Ovary (tissue), 9 donors: ENCODE results near the gene KRTAP5-5. TPM values are rescaled to one million over a fixed set of nuclear protein-coding genes. Genes with fewer than 3 reads are reported as not detected.
"Not testable (repeated sequence)": the region's sequence is repeated elsewhere in the genome, so short reads cannot be mapped to it uniquely, and the experiment has no call there.

Source experiments
- DNase-seq, 5 donors: peaks; one replicate each; pipeline ENCODE4 v3.0.0-alpha.2; 2019 to 2020
- H3K27ac ChIP-seq, 2 donors: fragments of 200-600 bp; one replicate each; pipeline versions ENCODE4 v1.5.1 to v1.8.0; 2019 to 2022
- H3K27me3 ChIP-seq: fragments of 200-600 bp; one replicate; pipeline ENCODE4 v1.8.0; 2022
- H3K36me3 ChIP-seq: fragments of 200-600 bp; sonication (generic); one replicate; pipeline ENCODE4 v1.5.1; 2019
- H3K4me1 ChIP-seq: one replicate; pipeline ENCODE4 v1.8.1; 2013; ENCODE audit warnings: mild to moderate bottlenecking, moderate library complexity; ENCODE audit not compliant: insufficient read depth
- H3K4me3 ChIP-seq: fragments of 200-600 bp; sonication (generic); one replicate; pipeline ENCODE4 v1.5.1; 2017
- H3K9me3 ChIP-seq, 2 donors: fragments of 200-600 bp in 1 of 2; sonication (generic) in 1 of 2; one replicate each; pipeline versions ENCODE4 v1.5.1 to v1.8.1; 2013 to 2019; ENCODE audit warnings: mild to moderate bottlenecking in 1 of 2, moderate library complexity in 1 of 2
- CTCF ChIP-seq, 3 donors: fragments of 450-650 bp in 2 of 3; fragments of 200-600 bp in 1 of 3; IDR thresholded peaks; one replicate each; pipeline versions ENCODE4 v1.5.1 to v1.8.0; 2016 to 2022; ENCODE audit warnings: antibody characterized with exemption in 3 of 3, mild to moderate bottlenecking in 1 of 3
- EP300 ChIP-seq: sonication (generic); formaldehyde crosslinking; IDR thresholded peaks from one replicate; pipeline ENCODE4 v1.6.1; 2017; ENCODE audit warnings: antibody characterized with exemption
- POLR2A ChIP-seq: fragments of 450-650 bp; IDR thresholded peaks from one replicate; pipeline ENCODE4 v1.6.1; 2017; ENCODE audit warnings: antibody characterized with exemption, mild to moderate bottlenecking, moderate library complexity
- WGBS, 3 donors: extraction: QIAGEN DNeasy Blood & Tissue Kit in 1 of 3; methylation state at CpG; one replicate each; pipeline versions ENCODE4 v1.1.5 to v1.1.7; 2013 to 2017; 5-methylcytosine and 5-hydroxymethylcytosine counted together
- intact Hi-C, 4 donors: fragments of 100-400 bp; cut with DNase I; formaldehyde crosslinking; loops; one replicate each; pipeline versions ENCODE4 v1.11.0 to v1.15.1; 2022 to 2023
- polyA plus RNA-seq, 2 donors: library from polyadenylated mRNA; stranded (reverse); fragments of 200-250 nt in 1 of 2; fragments of 350-450 nt in 1 of 2; fragmentation: Illumina TruSeq in 1 of 2; extraction: RNeasy Lipid Tissue Mini Kit (QIAGEN cat#74804) in 1 of 2; gene quantifications; one replicate each; pipeline ENCODE4 v1.2.3, GENCODE V29; 2013 to 2014
- total RNA-seq, 7 donors: library from RNA; depleted of rRNA in 2 of 7; stranded (reverse); fragments of >200 nt in 2 of 7; fragmentation: NEBNext Ultra II Directional in 3 of 7; extraction: Animal tissue kit (Norgen Biotek cat#: 25700) in 3 of 7; gene quantifications; one replicate each; pipeline versions ENCODE4 v1.1.0 to v1.2.4, GENCODE V29; 2016 to 2023
- donor health status: DM: no; HTN: no; CAD: no; lungs with moderate emphysema.
- donor health status: DM: no; HTN: no; CAD: no.
- donor health status: Bipolar disorder and iron deficiency.
- donor health status: DM: yes; HTN: yes; CAD: no.
- donor health status: DM: no; HTN: no; CAD: no.
- donor health status: DM: yes; HTN: yes; CAD: no.

Gene KRTAP5-5
- total and polyA plus RNA-seq, 9 donors: not detected

DNA sequence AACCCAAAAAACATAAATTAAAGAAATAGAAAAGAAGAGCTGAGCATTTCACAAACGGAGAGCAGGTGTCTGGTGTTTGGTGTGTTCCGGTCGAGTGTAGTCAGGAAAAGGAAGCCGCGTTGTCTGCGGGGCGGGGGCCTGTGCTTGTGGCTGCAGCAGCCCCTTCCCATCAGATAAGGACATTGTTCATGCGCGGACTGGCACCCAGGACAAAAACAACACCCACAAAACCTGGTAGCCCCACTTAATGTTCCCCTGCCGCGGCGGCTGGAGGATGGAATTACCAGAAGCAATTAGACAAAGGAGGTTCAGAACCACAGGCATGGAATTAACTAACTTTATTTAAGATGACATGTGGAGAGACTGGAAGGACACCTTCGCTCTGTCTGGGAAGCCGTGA lies 29.9 kb downstream of the KRTAP5-5 start:
- WGBS, 3 donors: 81 to 85% (median 82%) methylated on average over 14 of the region's 14 CpGs
- Histone ChIP-seq H3K36me3 (no peaks in the 10 kb centered on the region), H3K4me3 (no peak overlapping the region), H3K27ac (no peak overlapping the region), H3K27me3 (no peaks in the 10 kb centered on the region), H3K4me1 (no peaks in the 10 kb centered on the region), H3K9me3 (no peaks in the 10 kb centered on the region)
- DNase-seq: no peak
- TF ChIP-seq POLR2A: no peak
- no peak for TF ChIP-seq CTCF (IDR thresholded peaks at IDR 0.05)
- TF ChIP-seq EP300: no peak
- intact Hi-C loops: loop anchor here in 2 of 4 donors (10.0 kb wide), 2 partner anchors 175 to 495 kb away; partner anchors contain the start of genes SYT8 (in 1 of the 2) and TNNI2 (in 1 of the 2)

DNA sequence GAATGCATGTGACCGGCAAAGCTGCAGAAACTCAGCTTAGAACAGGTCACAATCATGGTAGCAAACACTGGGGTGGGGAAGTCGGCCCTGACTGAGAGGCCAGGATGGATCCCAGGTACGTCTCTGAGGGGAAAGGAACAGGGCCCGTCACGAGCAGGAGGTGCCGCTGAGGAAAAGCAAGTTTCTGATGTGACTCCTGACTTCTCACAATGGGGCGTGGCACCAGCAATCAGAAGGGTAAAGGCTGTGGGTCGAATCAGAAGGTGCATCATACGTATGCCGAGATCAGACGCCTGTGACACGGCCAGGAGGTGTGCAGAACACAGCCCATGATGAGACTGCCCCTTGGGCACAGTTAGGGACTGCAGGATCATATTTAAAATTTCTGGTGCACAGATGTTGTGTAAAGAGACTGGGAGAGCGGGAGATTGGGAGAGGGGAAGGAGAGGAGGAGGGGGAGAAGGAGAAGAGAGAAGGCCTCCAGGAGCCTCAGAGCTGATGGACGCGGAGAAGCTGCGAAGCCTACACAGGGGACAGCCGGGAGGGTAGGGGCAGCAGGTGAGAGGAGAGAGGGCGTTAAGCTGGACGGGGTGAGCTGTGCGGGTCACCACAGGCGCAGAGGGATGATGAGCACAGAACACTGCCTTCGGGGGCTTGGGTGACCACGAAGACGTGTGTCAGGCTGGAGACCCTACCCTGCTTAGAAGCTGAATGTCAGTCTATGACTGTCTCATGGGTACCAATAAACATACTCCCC lies 30.7 kb downstream of the KRTAP5-5 start:
- intact Hi-C loops: no loop called here
- H3K4me3 ChIP-seq: no peak overlapping the region
- no peaks in the 10 kb centered on the region for H3K36me3 ChIP-seq
- no peaks in the 10 kb centered on the region for H3K4me1 ChIP-seq
- TF ChIP-seq POLR2A (no peak), CTCF (IDR thresholded peaks at IDR 0.05) (no peak), EP300 (no peak)
- no peak overlapping the region for H3K27ac ChIP-seq
- WGBS, 3 donors: 82 to 88% (median 83%) methylated on average over 24 of the region's 24 CpGs
- no peaks in the 10 kb centered on the region for H3K9me3 ChIP-seq
- no peaks in the 10 kb centered on the region for H3K27me3 ChIP-seq
- no peak for DNase-seq

DNA sequence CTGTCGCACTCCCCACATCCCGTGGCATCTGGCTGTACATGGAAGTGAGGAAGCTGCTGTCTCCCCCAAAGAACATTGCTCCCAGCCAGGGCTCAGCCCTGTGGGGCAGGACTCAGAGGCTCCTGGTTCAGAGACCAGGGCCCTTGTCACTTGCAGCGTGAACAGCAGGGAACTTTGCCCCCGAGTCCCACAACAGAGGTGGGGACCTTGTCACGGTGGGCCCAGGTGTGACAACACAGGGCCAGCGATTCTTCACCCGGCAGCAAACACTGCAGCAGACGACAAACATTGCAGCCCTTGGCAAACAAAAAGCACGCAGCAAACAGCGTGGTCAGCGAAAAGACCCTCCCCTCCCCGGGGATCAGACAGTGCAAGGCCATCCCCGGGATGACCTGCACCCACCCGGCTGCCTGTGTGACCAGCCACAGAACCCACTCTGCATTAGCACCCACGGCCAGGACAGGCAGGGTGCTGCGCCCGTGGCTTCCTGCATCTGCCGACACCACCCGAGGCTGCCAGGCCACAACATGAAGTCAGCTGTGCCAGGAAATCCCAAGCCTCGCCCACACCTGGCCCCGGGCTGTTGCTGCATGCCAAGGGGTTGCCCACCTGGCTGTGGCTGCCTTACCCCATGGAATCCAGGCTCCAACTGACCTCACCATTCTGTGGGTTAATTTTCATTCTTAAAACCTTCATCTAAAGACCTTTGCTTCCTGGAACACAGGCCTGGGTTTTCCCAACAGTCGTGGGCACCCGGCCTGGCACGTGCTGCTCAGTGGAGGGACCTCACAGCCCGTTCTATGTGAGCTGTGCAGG lies 32.1 kb downstream of the KRTAP5-5 start:
- H3K4me3 ChIP-seq, intact Hi-C loops, H3K4me1 ChIP-seq, H3K9me3 ChIP-seq, H3K27me3 ChIP-seq, H3K27ac ChIP-seq, H3K36me3 ChIP-seq, DNase-seq: not testable (repeated sequence)
- 82 to 92% (median 85%) methylated on average over 13 to 21 of the region's 25 CpGs for WGBS, 3 donors

- H3K4me1 ChIP-seq, DNase-seq, H3K9me3 ChIP-seq, H3K4me3 ChIP-seq, intact Hi-C loops, H3K27me3 ChIP-seq, H3K36me3 ChIP-seq, H3K27ac ChIP-seq: not testable (repeated sequence)
- 63 to 78% (median 74%) methylated on average over 18 of the region's 18 CpGs for WGBS, 3 donors
These were observed 33.2 kb downstream of the KRTAP5-5 start for GRCh38 chr11:1662699-1663283.

DNA sequence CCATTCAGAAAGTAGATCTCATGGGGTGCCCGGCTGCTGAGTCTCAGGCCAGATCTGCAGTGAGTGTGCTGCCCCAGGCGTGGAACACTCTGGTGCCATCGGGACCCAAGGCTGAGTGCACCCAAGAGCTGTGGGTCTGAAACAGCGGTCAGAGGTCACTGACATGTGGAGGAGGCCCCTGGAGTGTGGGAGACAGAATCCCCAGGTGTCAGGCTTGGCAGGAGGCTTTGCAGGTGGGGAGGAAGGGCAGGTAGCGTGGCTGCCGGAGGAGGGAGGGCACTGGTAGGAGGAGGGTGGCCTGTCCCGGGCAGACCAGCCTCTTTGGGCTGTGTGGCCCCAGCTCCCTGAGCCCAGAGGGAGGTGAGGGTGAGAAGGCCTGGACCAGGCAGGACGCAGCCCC lies 35.7 kb downstream of the KRTAP5-5 start:
- Histone ChIP-seq H3K36me3 (no peaks in the 10 kb centered on the region), H3K4me3 (no peak overlapping the region), H3K27me3 (no peaks in the 10 kb centered on the region), H3K9me3 (no peaks in the 10 kb centered on the region), H3K27ac (no peak overlapping the region), H3K4me1 (no peaks in the 10 kb centered on the region)
- WGBS, 3 donors: 74 to 88% (median 87%) methylated on average over 3 to 6 of the region's 8 CpGs
- DNase-seq: no peak
- TF ChIP-seq POLR2A (no peak), CTCF (IDR thresholded peaks at IDR 0.05) (no peak), EP300 (no peak)
- intact Hi-C loops: no loop called here
